K562 (cell line): ENCODE results near the gene STK32C. TPM values are rescaled to one million over a fixed set of nuclear protein-coding genes. Genes with fewer than 3 reads are reported as not detected.

ENCODE experiments used
- ATAC-seq: fragments of 200-7000 bp; cut with Tn5 transposase; 3 replicates; pipeline ENCODE4 v1.9.1; 2020; ENCODE audit warnings: moderate library complexity
- BruUV-seq: library from RNA; stranded (reverse); fragments of 400-500 nt; replicated peaks from 2 replicates; lab custom pipeline; 2021; lab: Mats Ljungman, UMichigan
- CTCF ChIA-PET: fragments of 300-600 bp; formaldehyde crosslinking; extraction: SDS; loops from one replicate; lab custom pipeline; 2021; ENCODE audit warnings: low intra/inter-chr PET ratio; lab: Yijun Ruan, JAX
- POLR2A ChIA-PET: fragments of 300-600, 350-650 bp; sonication (Branson Sonifier 250); formaldehyde crosslinking; extraction: SDS; loops from one replicate; lab custom pipeline; 2021; ENCODE audit warnings: antibody characterized with exemption, inconsistent platforms; lab: Yijun Ruan, JAX
- DNase-seq, 4 experiments: peaks; one replicate each; pipeline versions ENCODE4 v3.0.0 to v3.0.0-alpha.2; 2011 to 2018; ENCODE audit warnings: low spot score in 3 of 4, mixed read lengths in 3 of 4; ENCODE audit errors: extremely low read depth in 1 of 4
- FAIRE-seq: peaks from 2 replicates; lab custom pipeline; 2011; peaks lifted over from hg19 to GRCh38; lab: Jason Lieb, UNC
- H2AFZ ChIP-seq: 2 replicates; pipeline ENCODE4 v1.6.0; 2011; ENCODE audit warnings: low read depth, low read length, control low read depth, inconsistent platforms
- H3K27ac ChIP-seq: fragments of 200-600 bp; 3 replicates; pipeline ENCODE4 v1.8.0; 2011; ENCODE audit warnings: low read depth, mild to moderate bottlenecking, control low read depth, inconsistent platforms, low read length, moderate library complexity, mixed read lengths; ENCODE audit errors: extremely low read depth
- H3K27me3 ChIP-seq, 2 experiments: fragments of 300-600 bp in 1 of 2; 2 replicates in 1 of 2; 3 replicates in 1 of 2; pipeline versions ENCODE4 v1.6.0 to v1.8.0; 2011; ENCODE audit warnings: inconsistent platforms in 2 of 2, low read length in 2 of 2, mild to moderate bottlenecking in 1 of 2, mixed read lengths in 1 of 2, moderate library complexity in 1 of 2; ENCODE audit not compliant: control insufficient read depth in 2 of 2, insufficient read depth in 2 of 2
- H3K36me3 ChIP-seq: fragments of 300-600 bp; 3 replicates; pipeline ENCODE4 v1.8.0; 2011; ENCODE audit warnings: mild to moderate bottlenecking, low read length, inconsistent platforms; ENCODE audit not compliant: control insufficient read depth, insufficient read depth
- H3K4me1 ChIP-seq, 2 experiments: fragments of 200-600 bp in 1 of 2; replicated peaks in 1 of 2; 2 replicates in 1 of 2; 3 replicates in 1 of 2; pipeline versions ENCODE4 v1.5.1 to v1.8.0; 2011; ENCODE audit warnings: inconsistent platforms in 2 of 2, low read length in 2 of 2, mild to moderate bottlenecking in 1 of 2, mixed read lengths in 1 of 2, moderate library complexity in 1 of 2; ENCODE audit not compliant: control insufficient read depth in 2 of 2, insufficient read depth in 2 of 2
- H3K4me2 ChIP-seq: 2 replicates; pipeline ENCODE4 v1.6.1; 2011; ENCODE audit warnings: low read length, control low read depth, inconsistent platforms, mixed read lengths; ENCODE audit not compliant: insufficient read depth
- H3K4me3 ChIP-seq: fragments of 200-600 bp; sonication (generic), shearing (Covaris generic); 2 replicates; pipeline ENCODE4 v1.5.1; 2016; ENCODE audit warnings: control low read depth, inconsistent platforms
- H3K79me2 ChIP-seq: fragments of 200-600 bp; 3 replicates; pipeline ENCODE4 v1.8.0; 2011; ENCODE audit warnings: low read length, inconsistent platforms; ENCODE audit not compliant: control insufficient read depth, insufficient read depth
- H3K9ac ChIP-seq, 2 experiments: 2 replicates each; pipeline versions ENCODE4 v1.6.0 to v1.6.1; 2011; ENCODE audit warnings: low read depth in 2 of 2, low read length in 2 of 2, control low read depth in 1 of 2, inconsistent platforms in 1 of 2, mild to moderate bottlenecking in 1 of 2, mixed read lengths in 1 of 2; ENCODE audit not compliant: insufficient read depth in 1 of 2
- H3K9me1 ChIP-seq: one replicate; pipeline ENCODE4 v1.6.0; 2011; ENCODE audit warnings: inconsistent platforms, mild to moderate bottlenecking, low read length, moderate library complexity; ENCODE audit not compliant: control insufficient read depth, insufficient read depth
- H3K9me3 ChIP-seq: replicated peaks from 2 replicates; pipeline ENCODE4 v1.5.1; 2011; ENCODE audit warnings: low read depth, low read length, inconsistent platforms; ENCODE audit not compliant: control insufficient read depth, insufficient read depth
- H4K20me1 ChIP-seq: replicated peaks from 2 replicates; pipeline ENCODE4 v1.6.1; 2011; ENCODE audit warnings: low read length, inconsistent platforms, mixed read lengths; ENCODE audit not compliant: control insufficient read depth, insufficient read depth
- ATF7 ChIP-seq: fragments of 450-650 bp; IDR thresholded peaks from 2 replicates; pipeline ENCODE4 v1.7.1; 2014; ENCODE audit warnings: mild to moderate bottlenecking, moderate library complexity
- BCOR ChIP-seq: fragments of 450-650 bp; IDR thresholded peaks from 2 replicates; pipeline ENCODE4 v1.6.1; 2016
- BMI1 ChIP-seq: fragments of 150-350 bp; IDR thresholded peaks from 2 replicates; pipeline ENCODE4 v1.6.1; 2014; ENCODE audit warnings: low read length
- CHD1 ChIP-seq: fragments of 200-600 bp; sonication (generic); IDR thresholded peaks from one replicate; pipeline ENCODE4 v1.6.1; 2012; ENCODE audit warnings: mild to moderate bottlenecking, moderate library complexity, low read length, inconsistent platforms
- CHD4 ChIP-seq: fragments of 200-600 bp; sonication (generic); IDR thresholded peaks from 3 replicates; pipeline ENCODE4 v1.6.1; 2012; ENCODE audit warnings: low read depth, mild to moderate bottlenecking, mixed read lengths, low read length, inconsistent platforms; ENCODE audit not compliant: insufficient read depth, insufficient replicate concordance, poor library complexity, severe bottlenecking
- ELF4 ChIP-seq: fragments of 450-650 bp; formaldehyde crosslinking; IDR thresholded peaks from 2 replicates; pipeline ENCODE4 v1.4.0; 2022; ENCODE audit warnings: missing genetic modification characterization
- LCOR ChIP-seq: sonication (generic); formaldehyde crosslinking; IDR thresholded peaks from 2 replicates; pipeline ENCODE4 v1.8.0; 2022; ENCODE audit warnings: mild to moderate bottlenecking, missing genetic modification reagents
- SMARCA4 ChIP-seq: fragments of 450-650 bp; IDR thresholded peaks from 2 replicates; pipeline ENCODE4 v1.6.1; 2016
- WGBS: fragments of 100-300 bp; shearing (Covaris generic); methylation state at CpG from one replicate; pipeline ENCODE4 v1.1.6; 2016; ENCODE audit warnings: low coverage, mixed read lengths; ENCODE audit not compliant: insufficient coverage; ENCODE audit errors: missing lambda C conversion rate; 5-methylcytosine and 5-hydroxymethylcytosine counted together
- in situ Hi-C: fragments of 300-500 bp; cut with MboI; formaldehyde crosslinking; loops from 4 replicates; pipeline ENCODE4 v1.15.0; 2018; ENCODE audit warnings: inconsistent platforms, mixed read lengths
- intact Hi-C: fragments of 100-400 bp; cut with micrococcal nuclease; formaldehyde crosslinking; loops from 2 replicates; pipeline ENCODE4 v1.14.2; 2022
- polyA plus RNA-seq, 8 experiments: library from polyadenylated mRNA; depleted of rRNA in 4 of 8; stranded (reverse) in 5 of 8; unstranded in 3 of 8; fragments of >200 nt; fragmentation: Nextera tagmentation in 2 of 8; fragmentation: Illumina TruSeq in 1 of 8; extraction: Ambion mirVana in 2 of 8; extraction: Trizol in 1 of 8; gene quantifications; 2 replicates each; pipeline versions ENCODE4 v1.2.1 to v1.2.3, GENCODE V29; 2011 to 2014; ENCODE audit warnings: inconsistent platforms in 1 of 8, missing spikeins in 1 of 8
- total RNA-seq, 7 experiments: library from RNA; depleted of rRNA in 6 of 7; stranded (reverse); fragments of >200 nt in 6 of 7; fragmentation: Illumina TruSeq in 2 of 7; extraction: Trizol in 2 of 7; gene quantifications; 2 replicates each; pipeline versions ENCODE4 v1.2.1 to v1.2.3, GENCODE V29; 2011 to 2021; ENCODE audit warnings: low replicate concordance in 1 of 7
- TF ChIP-seq, protein P1 (sequence below), 2 experiments: fragments of 450-650 bp in 1 of 2; IDR thresholded peaks; 2 replicates each; pipeline ENCODE4 v1.6.1; 2011 to 2017; ENCODE audit warnings: low read depth in 2 of 2, antibody characterized with exemption in 1 of 2, borderline replicate concordance in 1 of 2, low read length in 1 of 2, mild to moderate bottlenecking in 1 of 2, mixed read lengths in 1 of 2; ENCODE audit not compliant: control insufficient read depth in 1 of 2
- TF ChIP-seq, protein P2 (sequence below): fragments of 450-650 bp; IDR thresholded peaks from 2 replicates; pipeline ENCODE4 v1.6.1; 2017; ENCODE audit warnings: antibody characterized with exemption
- TF ChIP-seq, protein P3 (sequence below): fragments of 250-450 bp; sonication (Bioruptor Pico); IDR thresholded peaks from 2 replicates; pipeline ENCODE4 v1.5.1; 2021; ENCODE audit warnings: mild to moderate bottlenecking

Gene STK32C
- total and polyA plus RNA-seq, 9 of the 15 experiments (the other 6 are each of a cell fraction or from before 2014, with no cell fraction given) = 1.5 to 20.9 (median 6.5) TPM

DNA sequence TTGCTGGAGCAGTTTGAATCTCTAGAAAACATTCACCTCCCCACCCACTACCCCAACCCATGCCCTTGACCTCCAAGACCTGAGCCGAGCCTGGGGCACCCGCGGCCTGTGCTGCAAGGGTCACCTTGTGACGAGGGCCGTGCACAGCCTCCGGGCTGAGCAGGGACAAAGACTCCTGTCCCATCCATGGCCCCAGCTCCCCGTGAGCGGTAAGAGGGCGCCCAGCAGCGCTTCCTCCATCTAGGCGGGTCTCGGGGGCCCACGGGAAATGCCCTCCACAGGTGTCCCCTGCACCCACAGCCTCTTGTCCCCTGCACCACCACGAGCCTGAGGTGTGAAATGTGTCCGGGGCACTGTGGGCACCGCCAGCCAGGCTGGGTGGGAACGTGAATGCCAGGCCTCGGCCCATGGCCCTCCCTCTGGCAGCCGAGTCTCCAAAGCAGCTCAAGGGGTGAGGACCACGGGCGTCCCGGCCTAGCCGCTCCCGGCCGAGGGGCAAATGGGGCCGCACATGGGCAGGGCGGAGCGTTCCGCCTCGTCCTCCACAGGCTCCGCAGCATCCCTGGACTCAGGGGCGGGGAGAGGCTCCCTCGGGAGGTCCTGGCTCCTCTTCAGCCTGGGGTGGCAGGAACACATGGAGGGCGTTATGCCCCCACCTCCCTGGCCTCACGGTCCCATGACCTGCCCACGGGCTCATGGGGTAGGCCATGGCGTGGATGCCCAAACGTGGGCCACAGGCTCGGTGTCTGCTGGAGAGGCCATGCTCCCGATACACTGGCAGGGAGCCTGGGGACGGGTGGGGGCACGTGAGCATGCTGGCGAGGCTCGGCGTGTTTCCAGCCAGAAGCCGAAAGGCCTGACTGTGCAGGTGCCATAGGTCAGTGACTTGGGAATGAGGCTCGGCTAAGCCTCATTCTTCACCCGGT lies 100.0 kb downstream of the STK32C start (continued):
- TF ChIP-seq, protein P1, sequence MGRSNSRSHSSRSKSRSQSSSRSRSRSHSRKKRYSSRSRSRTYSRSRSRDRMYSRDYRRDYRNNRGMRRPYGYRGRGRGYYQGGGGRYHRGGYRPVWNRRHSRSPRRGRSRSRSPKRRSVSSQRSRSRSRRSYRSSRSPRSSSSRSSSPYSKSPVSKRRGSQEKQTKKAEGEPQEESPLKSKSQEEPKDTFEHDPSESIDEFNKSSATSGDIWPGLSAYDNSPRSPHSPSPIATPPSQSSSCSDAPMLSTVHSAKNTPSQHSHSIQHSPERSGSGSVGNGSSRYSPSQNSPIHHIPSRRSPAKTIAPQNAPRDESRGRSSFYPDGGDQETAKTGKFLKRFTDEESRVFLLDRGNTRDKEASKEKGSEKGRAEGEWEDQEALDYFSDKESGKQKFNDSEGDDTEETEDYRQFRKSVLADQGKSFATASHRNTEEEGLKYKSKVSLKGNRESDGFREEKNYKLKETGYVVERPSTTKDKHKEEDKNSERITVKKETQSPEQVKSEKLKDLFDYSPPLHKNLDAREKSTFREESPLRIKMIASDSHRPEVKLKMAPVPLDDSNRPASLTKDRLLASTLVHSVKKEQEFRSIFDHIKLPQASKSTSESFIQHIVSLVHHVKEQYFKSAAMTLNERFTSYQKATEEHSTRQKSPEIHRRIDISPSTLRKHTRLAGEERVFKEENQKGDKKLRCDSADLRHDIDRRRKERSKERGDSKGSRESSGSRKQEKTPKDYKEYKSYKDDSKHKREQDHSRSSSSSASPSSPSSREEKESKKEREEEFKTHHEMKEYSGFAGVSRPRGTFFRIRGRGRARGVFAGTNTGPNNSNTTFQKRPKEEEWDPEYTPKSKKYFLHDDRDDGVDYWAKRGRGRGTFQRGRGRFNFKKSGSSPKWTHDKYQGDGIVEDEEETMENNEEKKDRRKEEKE (IDR thresholded peaks at IDR 0.05; ENCODE audit: borderline replicate concordance in 1 of 2, control insufficient read depth in 1 of 2, low read depth in 2 of 2, low read length in 1 of 2) = no peak
- no peak for TF ChIP-seq LCOR

DNA sequence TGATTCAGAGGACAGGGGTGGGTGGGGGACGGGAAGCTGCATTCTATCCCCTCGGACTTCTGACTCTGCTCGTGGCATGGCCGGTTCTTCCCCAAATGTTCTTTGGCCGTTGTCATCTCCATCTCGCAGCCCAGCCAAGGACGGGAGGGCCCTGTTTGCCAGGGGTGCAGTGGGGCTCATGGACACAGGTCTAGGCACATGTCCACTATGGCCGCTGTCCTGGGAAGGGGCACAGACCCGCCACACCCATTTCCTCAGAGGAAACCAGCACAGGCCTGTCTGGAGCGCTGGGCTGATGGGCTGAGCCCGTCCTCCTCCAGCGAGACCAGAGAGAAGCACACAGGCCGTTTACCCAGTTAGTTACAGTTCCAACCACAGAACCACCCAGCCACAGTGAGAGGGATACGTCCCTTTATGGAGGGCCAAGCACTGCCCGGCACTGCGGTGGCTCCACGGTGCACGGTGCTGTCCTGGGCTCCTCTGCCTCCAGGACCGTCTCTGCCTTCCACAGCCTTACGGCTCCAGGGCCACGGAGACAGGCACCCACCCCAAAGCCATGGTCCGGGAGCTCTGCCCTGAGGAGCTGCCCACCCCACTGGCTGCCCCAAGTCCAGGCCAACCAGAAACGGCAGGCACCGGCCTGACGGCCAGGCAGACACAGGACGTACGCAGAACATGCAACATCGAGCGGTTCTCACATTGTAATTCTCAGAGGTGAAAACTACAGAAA lies 100.8 kb downstream of the STK32C start:
- no peak for ATAC-seq
- Histone ChIP-seq H4K20me1 (no peaks in the 10 kb centered on the region), H3K4me3 (no peak overlapping the region), H3K36me3 (no peaks in the 10 kb centered on the region), H3K9me1 (no peaks in the 10 kb centered on the region), H3K27ac (no peak overlapping the region), H3K79me2 (no peaks in the 10 kb centered on the region), H3K9ac (no peak overlapping the region), H2AFZ (no peak overlapping the region), H3K4me1 (peaks cover 0 to 8% of the 10 kb centered on the region in 2 experiments; a peak in 2 of 5 replicates), H3K4me2 (no peak overlapping the region), H3K27me3 (peaks cover 0 to 49% of the 10 kb centered on the region in 2 experiments; a peak in 2 of 5 replicates), H3K9me3 (no peaks in the 10 kb centered on the region)
- no peak for FAIRE-seq
- BruUV-seq = no TSS peak
- CTCF ChIA-PET = no interaction called here
- WGBS = 25% methylated on average over 19 of the region's 29 CpGs
- POLR2A ChIA-PET = interaction anchor here (0.6 kb wide), 1 partner anchor 125 kb away, joined by 3 read pairs; the partner anchor contains the start of gene LRRC27
- no peak for DNase-seq
- intact Hi-C loops (no loop called here), in situ Hi-C loops (no loop called here)
- TF ChIP-seq CHD4 (no peak), SMARCA4 (no peak), CHD1 (no peak), BCOR (no peak), ATF7 (no peak), ELF4 (CRISPR knock-in tag) (no peak), BMI1 (no peak)
- TF ChIP-seq, protein P2, sequence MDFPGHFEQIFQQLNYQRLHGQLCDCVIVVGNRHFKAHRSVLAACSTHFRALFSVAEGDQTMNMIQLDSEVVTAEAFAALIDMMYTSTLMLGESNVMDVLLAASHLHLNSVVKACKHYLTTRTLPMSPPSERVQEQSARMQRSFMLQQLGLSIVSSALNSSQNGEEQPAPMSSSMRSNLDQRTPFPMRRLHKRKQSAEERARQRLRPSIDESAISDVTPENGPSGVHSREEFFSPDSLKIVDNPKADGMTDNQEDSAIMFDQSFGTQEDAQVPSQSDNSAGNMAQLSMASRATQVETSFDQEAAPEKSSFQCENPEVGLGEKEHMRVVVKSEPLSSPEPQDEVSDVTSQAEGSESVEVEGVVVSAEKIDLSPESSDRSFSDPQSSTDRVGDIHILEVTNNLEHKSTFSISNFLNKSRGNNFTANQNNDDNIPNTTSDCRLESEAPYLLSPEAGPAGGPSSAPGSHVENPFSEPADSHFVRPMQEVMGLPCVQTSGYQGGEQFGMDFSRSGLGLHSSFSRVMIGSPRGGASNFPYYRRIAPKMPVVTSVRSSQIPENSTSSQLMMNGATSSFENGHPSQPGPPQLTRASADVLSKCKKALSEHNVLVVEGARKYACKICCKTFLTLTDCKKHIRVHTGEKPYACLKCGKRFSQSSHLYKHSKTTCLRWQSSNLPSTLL = no peak
- TF ChIP-seq, protein P3, sequence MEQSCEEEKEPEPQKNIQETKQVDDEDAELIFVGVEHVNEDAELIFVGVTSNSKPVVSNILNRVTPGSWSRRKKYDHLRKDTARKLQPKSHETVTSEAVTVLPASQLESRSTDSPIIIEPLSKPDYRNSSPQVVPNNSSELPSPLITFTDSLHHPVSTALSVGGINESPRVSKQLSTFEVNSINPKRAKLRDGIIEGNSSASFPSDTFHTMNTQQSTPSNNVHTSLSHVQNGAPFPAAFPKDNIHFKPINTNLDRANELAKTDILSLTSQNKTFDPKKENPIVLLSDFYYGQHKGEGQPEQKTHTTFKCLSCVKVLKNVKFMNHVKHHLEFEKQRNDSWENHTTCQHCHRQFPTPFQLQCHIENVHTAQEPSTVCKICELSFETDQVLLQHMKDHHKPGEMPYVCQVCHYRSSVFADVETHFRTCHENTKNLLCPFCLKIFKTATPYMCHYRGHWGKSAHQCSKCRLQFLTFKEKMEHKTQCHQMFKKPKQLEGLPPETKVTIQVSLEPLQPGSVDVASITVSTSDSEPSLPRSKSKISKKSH (CRISPR knock-in tag) = no peak
